NOMO-1 (cell line): Measurements from ENCODE around the gene ATAD1.
"Not testable (repeated sequence)": the region's sequence is repeated elsewhere in the genome, so short reads cannot be mapped to it uniquely, and the experiment has no call there.

Source experiments
- DNase-seq, 2 experiments: peaks; one replicate each; lab custom pipeline; 2025; ENCODE audit not compliant: unreplicated experiment in 2 of 2; lab: John Stamatoyannopoulos, UW

Gene ATAD1

DNA sequence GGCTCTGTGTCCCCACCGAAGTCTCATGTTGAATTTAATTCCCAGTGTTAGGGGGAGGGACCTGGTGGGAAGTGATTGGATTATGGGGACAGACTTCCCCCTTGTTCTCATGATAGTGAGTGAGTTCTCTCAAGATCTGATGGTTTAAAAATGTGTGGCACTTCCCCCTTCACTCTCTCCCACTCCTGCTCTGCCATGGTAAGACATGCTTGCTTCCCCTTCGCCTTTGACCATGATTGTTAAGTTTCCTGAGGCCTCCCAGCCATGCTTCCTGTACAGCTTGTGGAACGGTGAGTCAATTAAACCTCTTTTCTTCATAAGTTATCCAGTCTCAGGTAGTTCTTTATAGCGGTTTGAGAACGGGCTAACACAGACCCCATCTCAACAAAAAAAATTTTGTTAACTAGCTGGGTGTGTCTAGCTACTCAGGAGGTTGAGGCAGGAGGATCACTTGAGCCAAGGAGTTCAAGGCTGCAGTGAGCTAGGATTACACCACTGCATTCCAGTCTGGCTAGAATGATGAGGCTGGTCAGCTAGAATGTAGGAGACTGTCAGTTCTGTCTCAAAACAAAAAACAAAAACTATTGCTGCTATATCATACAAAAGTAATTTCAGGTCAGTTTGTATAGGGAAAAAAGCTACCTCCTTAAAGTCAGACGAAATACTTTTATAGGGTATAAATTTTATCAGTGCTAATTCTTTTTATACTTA, 57.7 kb downstream of the ATAD1 start:
- peak; percentile 32 to 64 for DNase-seq

DNA sequence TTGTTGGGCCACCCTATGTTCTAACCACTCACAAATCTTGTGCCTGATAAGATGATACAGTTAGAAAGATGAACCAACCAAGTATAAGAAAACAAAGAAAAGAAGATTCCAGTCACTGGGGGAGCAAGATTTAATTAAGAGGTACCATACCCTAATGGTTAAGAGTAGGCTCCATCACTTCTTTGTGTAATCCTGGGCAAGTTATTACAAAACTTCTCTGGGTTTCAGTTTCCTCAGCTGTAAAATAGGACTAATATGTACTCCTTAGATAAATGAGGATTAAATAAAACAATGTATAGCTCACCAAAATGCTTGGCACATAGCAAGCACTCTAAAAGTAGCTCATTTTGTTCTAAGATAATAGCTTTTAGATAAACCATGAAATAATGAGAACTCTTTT, 58.5 kb downstream of the ATAD1 start:
- no peak for DNase-seq

DNA sequence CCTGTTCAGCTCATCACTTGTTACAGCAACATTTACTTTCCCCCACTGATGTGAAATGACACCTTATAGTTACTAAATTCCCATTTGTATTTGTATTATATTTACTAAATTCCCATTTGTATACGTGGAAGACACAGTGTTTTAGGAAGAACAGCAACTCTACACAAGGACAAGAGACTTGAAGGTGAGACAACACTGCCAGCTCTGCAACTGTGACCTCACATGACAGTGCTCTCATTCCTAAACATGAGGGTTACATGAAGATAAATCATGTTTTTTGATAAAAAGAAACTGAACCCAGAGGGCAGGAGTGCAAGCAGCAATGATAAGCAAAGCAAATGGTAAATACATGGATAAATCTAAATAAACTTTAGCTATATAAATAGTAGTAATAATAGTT, 60.3 kb downstream of the ATAD1 start:
- DNase-seq = no peak

DNA sequence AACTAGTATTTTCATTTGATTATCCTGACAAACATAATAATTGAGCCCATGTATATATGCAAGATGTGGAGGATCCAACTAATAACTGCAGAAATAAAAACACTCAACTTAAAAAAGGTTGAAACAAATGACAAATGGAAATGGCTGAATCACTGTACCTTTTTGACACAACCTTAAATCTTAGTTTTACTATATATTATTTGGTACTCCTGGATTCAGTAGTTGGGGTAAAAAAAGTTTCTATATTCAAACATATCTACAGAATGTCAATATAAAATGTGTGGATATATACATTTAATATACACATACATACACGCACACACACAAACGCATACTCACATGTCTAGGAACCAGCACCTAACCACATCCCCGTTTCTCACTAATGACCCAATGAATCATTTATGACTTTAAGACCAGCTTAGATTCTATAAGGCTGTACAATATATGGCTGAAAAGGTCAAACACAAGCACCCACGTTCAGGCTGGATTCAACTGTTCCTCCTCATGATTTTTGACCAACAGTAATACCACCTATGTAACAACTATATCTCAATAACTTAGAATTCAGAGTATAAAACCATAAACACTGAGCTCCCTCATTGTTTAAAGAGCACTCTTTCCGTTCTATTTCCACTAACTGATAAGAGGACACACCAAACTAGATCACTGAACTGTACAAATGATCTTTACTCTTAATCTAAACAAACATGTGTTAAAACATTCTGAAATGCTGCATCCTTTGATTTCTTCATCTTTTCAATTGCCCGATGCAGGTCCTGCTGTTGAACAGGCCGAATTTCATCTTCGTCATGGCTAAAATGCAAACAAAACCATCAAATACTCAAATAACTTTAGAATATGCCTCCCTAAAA, 63.8 kb downstream of the ATAD1 start:
- DNase-seq = no peak

DNA sequence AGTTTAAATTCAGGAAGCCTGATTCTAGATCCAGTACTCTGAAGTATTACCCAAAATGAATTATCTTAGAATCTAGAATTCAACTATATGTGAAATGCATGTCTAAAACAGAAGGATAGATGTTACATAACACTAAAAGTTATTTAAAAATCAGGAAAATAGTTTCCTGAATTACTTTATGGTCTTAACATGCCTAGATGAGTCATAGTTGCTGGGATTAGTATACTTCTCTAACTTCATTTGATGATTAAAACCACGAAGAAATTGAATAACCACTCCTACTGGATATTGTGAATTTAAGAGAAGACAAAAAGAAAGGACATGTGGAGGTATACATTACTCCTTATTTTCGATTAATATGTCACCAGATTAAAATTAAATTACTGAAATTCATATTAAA, 65.5 kb downstream of the ATAD1 start:
- DNase-seq = no peak

DNA sequence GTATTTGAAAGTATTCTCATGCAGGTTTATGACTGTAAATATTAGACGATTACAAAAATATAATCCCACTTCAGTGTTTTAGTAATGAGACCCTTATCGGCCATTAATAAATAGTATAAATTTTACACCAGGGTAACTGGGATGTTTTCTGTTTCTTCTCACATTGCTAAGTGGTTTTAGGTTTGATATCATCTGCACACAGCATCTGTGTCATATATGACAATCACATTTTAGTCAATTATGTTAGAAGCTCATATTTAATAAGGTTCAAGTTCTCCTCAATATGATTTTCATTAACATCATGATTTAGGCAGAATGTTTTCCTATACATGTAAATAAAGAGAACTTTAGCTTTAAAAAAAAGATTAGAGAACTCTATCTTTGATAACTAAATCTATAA, 66.8 kb downstream of the ATAD1 start:
- DNase-seq = no peak

DNA sequence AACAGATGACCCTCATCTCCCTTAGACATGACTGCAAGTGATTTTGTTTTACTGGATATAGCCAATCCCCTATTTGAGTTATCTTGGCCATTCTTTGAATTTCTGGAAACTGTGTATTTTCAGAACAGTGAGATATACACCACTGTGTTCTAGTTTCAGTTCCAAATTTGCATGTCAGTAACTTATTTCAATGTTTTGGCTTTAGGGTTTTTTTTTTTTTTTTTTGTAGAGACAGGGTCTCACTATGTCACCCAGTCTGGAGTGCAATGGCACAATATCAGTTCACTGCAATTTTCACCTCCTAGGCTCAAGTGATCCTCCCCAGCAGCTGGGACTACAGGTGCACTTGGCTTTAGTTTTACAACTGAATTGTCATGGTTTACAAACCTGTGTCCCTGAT, 67.2 kb downstream of the ATAD1 start:
- no peak for DNase-seq

DNA sequence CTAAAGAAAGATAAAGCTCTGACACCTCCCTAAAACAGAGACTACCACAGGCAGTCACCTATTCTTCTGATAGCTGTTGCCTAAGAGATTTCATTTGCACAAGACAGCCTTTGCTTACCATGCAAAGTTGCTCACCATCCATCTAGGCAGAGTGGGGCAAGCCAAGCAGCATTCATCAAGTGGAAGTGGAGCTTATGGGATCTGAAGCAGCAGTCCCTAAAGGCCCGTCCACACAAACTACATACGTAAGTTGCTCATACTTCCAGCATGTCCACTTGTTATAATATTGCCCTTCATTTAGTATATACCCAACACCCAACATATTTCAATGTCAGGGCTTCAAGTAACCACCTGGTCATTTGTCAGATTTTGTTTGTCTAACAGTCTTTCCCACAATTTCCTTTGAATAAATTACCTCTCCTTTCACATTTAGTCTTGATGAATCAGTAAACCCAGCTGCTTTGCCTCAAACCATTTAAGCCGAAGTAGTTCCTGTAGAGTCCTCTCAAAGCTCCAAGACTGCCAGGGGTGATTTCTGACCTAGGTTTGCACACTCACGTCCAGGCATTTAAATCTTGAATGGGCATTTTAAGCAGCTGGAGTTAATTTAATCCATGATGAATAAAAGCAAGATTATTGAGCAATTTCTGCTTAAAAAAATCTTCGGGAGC, 67.9 kb downstream of the ATAD1 start:
- no peak for DNase-seq

DNA sequence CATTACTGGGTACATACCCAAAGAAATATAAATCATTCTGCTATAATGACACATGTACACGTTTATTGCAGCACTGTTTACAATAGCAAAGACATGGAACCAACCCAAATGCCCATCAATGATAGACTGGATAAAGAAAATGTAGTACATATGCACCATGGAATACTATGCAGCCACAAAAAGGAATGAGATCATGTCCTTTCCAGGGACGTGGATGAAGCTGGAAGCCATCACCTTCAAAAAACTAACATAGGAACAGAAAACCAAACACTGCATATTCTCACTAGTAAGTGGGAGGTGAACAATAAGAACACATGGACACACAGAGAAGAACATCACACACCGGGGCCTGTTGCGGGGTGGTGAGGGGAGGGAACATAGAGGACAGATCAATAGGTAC, 69.8 kb downstream of the ATAD1 start:
- DNase-seq = not testable (repeated sequence)

DNA sequence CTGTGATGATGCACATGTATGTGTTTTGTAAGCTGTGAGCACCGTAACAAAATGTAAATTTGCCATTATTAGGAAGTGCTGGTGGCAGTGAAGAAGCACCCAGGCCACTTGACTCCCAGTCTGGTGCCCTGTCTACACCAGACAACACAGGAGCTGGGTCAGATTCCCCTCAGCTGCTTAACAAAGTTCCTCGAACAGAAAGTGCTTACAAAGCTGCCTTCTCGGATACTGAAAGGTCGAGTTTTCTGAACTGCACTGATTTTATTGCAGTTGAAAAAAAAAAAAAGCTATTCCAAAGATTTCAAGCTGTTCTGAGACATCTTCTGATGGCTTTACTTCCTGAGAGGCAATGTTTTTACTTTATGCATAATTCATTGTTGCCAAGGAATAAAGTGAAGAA, 71.1 kb downstream of the ATAD1 start:
- no peak for DNase-seq

DNA sequence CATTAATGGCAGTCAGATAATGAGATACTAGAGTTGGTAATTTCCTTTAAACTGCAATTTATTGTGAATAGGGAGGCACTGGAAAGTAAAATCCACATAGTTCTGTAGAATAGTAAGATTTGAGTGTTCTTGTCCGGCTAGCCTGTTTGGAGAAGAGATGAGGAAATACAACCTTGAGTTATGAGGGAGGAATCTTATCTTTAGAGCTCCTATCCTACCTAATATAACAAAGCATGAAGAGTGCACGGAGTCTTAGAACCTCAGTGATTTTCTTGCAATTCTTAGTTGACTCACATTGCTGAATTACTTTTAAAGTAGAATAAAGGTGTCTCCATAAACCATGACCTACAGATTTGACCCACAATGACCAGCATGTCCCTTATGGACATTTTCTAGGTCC, 73.4 kb downstream of the ATAD1 start:
- DNase-seq = no peak

DNA sequence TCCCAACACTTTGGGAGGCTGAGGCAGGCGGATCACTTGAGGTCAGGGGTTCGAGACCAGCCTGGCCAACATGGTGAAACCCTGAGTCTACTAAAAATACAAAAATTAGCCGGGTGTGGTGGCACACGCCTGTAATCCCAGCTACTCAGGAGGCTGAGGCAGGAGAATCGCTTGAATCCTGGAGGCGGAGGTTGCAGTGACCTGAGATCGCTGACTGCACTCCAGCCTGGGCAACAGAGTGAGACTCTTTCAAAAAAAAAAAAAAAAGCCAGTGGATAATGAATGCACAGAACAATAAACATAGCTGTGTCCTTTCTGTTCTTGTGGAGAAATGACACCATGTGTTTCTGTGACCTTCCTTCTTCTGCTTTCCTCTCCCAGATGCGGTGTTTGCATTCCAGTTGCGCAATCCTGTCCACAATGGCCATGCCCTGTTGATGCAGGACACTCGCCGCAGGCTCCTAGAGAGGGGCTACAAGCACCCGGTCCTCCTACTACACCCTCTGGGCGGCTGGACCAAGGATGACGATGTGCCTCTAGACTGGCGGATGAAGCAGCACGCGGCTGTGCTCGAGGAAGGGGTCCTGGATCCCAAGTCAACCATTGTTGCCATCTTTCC, 74.9 kb downstream of the ATAD1 start:
- DNase-seq = peak; percentile 10 to 40

DNA sequence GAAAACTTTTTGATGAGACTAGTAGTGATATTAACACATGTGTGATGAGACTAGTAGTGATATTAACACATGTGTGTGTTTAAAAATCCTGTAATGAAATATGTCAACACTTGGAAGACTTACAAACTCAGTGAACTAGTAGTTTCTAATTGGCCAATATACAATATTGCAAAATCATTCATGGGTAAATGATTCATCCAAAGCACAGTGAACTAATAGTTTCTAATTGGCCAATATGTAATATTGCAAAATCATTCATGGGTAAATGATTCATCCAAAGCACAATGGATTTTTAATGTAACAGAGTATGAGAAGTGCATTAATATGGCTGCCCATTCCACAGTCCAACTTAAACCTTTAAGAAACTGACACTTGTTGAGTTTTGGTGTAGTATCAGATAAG, 77.8 kb downstream of the ATAD1 start:
- DNase-seq = peak; percentile 70 to 96

DNA sequence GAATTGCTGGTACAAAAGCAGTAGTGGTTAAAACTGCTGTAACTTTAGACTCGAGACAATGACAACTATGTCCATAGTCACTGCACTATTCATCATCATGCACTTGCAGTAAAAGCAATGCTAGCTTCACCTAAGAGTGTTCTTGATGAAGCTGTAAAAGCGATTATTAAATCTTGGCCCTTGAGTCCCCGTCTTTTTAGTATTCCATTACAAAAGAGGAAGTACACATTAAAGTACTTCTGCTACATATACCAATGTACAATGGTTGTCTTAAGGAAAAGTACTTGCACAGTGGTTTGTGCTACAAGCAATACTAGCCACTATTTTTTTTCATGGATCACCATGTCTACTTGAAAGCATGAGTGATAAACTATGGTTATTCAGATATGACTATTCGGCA, 78.3 kb downstream of the ATAD1 start:
- DNase-seq = peak; percentile 28 to 73

DNA sequence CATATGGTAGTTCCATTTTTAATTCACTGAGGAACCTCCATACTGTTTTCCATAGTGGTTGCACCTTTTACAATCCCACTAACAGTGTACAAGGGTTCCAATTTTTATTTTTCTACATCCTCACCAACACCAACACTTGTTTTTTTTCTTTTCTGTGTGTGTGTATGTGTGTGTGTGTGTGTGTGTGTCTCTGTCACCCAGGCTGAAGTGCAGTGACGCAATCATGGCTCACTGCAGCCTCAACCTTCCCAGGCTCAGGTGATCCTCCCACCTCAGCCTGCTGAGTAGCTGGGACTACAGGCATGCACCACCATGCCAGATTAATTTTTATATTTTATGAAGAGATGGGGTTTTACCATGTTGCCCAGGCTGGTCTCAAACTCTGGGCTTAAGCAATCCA, 79.8 kb downstream of the ATAD1 start:
- not testable (repeated sequence) for DNase-seq

DNA sequence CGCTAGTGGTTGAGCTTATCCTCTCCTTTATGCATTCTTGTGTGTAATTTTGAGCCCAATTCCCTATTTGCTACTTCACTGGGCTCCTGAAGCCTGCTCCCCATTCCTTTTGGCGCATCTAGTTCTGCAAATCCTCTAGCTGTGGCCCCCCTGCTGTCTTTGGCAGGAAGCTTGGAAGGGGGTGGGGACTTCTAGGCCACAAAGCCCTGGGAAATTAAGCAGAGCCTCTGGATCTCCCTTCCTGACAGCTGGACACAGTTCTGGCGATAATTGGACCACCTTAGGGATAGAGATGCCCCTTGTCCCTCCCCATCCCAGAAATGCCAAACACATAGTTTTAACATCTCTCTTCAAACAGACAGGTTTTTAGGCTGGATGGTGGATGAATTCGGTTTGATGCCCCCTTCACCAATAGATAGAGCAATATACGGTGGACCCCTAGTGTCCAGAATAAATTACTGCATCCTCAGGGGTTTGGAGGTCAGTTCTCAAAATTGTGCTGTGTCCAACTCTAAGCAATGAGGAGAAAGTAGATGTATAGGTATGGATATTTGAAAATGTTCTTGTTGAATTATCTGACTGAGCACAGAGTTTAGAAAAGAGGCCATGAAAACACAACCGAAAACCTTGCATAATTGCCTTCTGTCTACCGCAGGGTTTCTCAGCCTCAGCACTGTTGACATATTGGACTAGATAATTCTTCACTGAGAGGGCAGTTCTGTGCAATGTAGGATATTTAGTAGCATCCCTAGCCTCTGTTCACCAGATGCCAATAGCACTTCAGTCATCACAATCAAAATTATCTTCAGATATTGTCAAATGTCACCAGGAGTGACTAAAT, 82.8 kb downstream of the ATAD1 start:
- DNase-seq = peak; percentile 3 to 52

DNA sequence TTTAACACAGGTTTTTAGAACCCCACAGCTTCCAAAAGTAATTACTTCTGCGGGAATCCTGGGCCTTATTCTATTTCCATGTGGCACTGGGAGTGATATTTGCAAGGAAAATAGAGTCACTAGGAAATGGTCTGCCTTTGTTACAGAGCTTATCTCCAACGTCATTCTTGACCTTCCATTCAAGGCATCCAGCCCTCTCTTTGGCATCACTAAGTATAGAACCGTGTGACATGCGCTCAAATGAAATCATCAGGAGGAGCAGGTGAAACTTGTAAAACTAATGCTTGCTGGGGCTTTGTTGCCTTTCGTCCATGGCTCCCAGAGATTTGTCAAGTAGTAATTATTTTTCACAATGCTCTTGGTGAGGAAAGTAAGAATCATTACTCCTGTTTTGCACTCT, 84.9 kb downstream of the ATAD1 start:
- no peak for DNase-seq

DNA sequence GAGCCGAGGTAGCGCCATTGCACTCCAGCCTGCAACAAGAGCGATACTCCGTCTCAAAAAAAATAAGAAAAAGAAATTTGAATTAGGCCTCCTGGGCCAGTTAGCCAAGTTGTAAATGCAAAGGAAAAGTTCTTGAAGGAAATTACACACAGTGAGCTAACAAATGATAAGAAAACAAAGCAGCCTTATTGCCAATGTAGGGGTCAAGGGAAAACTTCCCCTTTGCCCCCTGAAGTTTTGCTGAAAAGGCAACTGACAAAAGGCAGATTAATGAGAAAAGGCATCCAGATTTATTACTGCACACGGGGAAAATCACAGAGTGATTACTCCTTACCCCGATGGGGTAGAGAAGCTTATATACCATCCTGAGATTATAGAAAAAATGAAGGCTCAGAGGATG, 88.1 kb downstream of the ATAD1 start:
- DNase-seq = no peak

DNA sequence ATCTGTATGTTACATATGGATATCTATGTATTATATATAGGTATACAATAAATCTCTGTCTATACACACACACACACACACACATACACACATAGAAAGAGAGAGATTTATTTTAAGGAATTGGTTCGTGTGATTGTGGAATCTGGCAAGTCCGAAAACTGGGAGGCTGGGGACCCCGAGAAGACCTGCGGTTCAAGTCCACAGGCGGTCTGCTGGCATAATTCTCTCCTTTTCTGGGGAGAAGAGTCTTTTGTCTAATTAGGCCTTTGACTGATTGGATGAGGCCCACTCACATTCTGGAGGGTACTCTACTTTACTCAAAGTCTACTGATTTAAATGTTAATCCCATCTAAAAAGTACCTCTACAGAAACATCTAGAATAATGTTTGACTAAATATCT, 93.2 kb downstream of the ATAD1 start:
- no peak for DNase-seq

DNA sequence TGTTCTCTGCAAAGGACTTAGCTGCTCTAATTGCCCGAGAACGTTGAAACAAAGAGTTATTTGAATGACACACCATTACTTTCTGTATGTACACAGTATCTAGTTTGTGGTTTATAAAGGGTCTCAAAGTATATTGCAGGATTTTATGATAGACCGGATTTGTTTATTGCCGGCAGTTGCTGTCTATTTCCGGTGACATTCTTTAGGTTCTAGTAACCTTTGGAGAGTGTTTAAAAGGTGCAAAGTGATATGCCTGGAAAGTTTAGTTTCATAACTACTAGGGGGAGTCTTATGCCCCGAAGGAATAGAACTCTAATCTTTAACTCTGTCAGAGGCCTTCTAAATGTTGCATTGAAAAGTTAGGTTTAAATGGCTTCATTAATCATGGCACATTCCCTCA, 94.5 kb downstream of the ATAD1 start:
- DNase-seq = no peak
